Measurements from ENCODE around the gene FOXJ3.

FOXJ3 gene

GRCh38 chr1:42311138-42311537 lies 23.9 kb downstream of the FOXJ3 start:
- DNase-seq (ENCODE audit: low read depth in 2 of 2), result no peak

GRCh38 chr1:42306977-42307376 lies 28.1 kb downstream of the FOXJ3 start:
- DNase-seq (ENCODE audit: low read depth in 2 of 2), result no peak

GRCh38 chr1:42305639-42306038 lies 29.4 kb downstream of the FOXJ3 start:
- DNase-seq (ENCODE audit: low read depth in 2 of 2), result no peak

GRCh38 chr1:42302034-42302433 lies 33.0 kb downstream of the FOXJ3 start:
- DNase-seq (ENCODE audit: low read depth in 2 of 2), result no peak

- DNase-seq (ENCODE audit: low read depth in 2 of 2), result no peak
Observed at GRCh38 chr1:42298520-42298919, 36.5 kb downstream of the FOXJ3 start.

- no peak for DNase-seq (ENCODE audit: low read depth in 2 of 2)
Observed at GRCh38 chr1:42295816-42296215, 39.2 kb downstream of the FOXJ3 start.

- DNase-seq (ENCODE audit: low read depth in 2 of 2), result no peak
Observed at GRCh38 chr1:42290130-42290529, 44.9 kb downstream of the FOXJ3 start.

- no peak for DNase-seq (ENCODE audit: low read depth in 2 of 2)
Observed at GRCh38 chr1:42288311-42288985, 46.6 kb downstream of the FOXJ3 start.

GRCh38 chr1:42282867-42283583 lies 52.0 kb downstream of the FOXJ3 start:
- DNase-seq (ENCODE audit: low read depth in 2 of 2), result peak in 1 of 2 experiments; percentile 8

GRCh38 chr1:42282024-42282579 lies 52.9 kb downstream of the FOXJ3 start:
- DNase-seq (ENCODE audit: low read depth in 2 of 2), result peak; percentile 80 to 86

- DNase-seq (ENCODE audit: low read depth in 2 of 2), result no peak
Observed at GRCh38 chr1:42280821-42281220, 54.2 kb downstream of the FOXJ3 start.

GRCh38 chr1:42279055-42279454 lies 56.0 kb downstream of the FOXJ3 start:
- DNase-seq (ENCODE audit: low read depth in 2 of 2), result no peak

- no peak for DNase-seq (ENCODE audit: low read depth in 2 of 2)
Observed at GRCh38 chr1:42272920-42273319, 62.1 kb downstream of the FOXJ3 start.

GRCh38 chr1:42267904-42268303 lies 67.1 kb downstream of the FOXJ3 start:
- no peak for DNase-seq (ENCODE audit: low read depth in 2 of 2)

- no peak for DNase-seq (ENCODE audit: low read depth in 2 of 2)
Observed at GRCh38 chr1:42266253-42267135, 68.5 kb downstream of the FOXJ3 start.

- DNase-seq (ENCODE audit: low read depth in 2 of 2), result no peak
Observed at GRCh38 chr1:42264511-42265190, 70.4 kb downstream of the FOXJ3 start.

- DNase-seq (ENCODE audit: low read depth in 2 of 2), result no peak
Observed at GRCh38 chr1:42263019-42263418, 72.0 kb downstream of the FOXJ3 start.

- no peak for DNase-seq (ENCODE audit: low read depth in 2 of 2)
Observed at GRCh38 chr1:42260376-42261070, 74.5 kb downstream of the FOXJ3 start.

- no peak for DNase-seq (ENCODE audit: low read depth in 2 of 2)
Observed at GRCh38 chr1:42259739-42260064, 75.3 kb downstream of the FOXJ3 start.

- DNase-seq (ENCODE audit: low read depth in 2 of 2), result peak in 1 of 2 experiments; percentile 5
Observed at GRCh38 chr1:42259059-42259738, 75.8 kb downstream of the FOXJ3 start.

Measured in fibroblast of skin of left quadriceps (primary cell).